SIG-M5 treated with dmso at 0.1 percent for 504 hours (cell line): Measurements from ENCODE around the gene SLC25A42.
"Not testable (repeated sequence)": the region's sequence is repeated elsewhere in the genome, so short reads cannot be mapped to it uniquely, and the experiment has no call there.

ENCODE experiments used
- DNase-seq: peaks from one replicate; lab custom pipeline; 2025; ENCODE audit not compliant: unreplicated experiment; lab: John Stamatoyannopoulos, UW

The SLC25A42 gene

GRCh38 chr19:19063183-19064097 lies at the start of gene SLC25A42:
SLC25A42 (plus strand) TSS chr19:19063994; CDS start chr19:19096125, 32,131 bp downstream.
- DNase-seq: peak; percentile 99

- peak; percentile 20 for DNase-seq
These were observed 42.7 kb upstream of the SLC25A42 start for GRCh38 chr19:19021115-19021514.

GRCh38 chr19:19022380-19022961 lies 41.3 kb upstream of the SLC25A42 start:
- DNase-seq: no peak

GRCh38 chr19:19023376-19023775 lies 40.4 kb upstream of the SLC25A42 start:
- DNase-seq: not testable (repeated sequence)

GRCh38 chr19:19025861-19026260 lies 37.9 kb upstream of the SLC25A42 start:
- no peak for DNase-seq

GRCh38 chr19:19026299-19026971 lies 37.4 kb upstream of the SLC25A42 start:
- DNase-seq: peak; percentile 44

- DNase-seq: no peak
These were observed 36.6 kb upstream of the SLC25A42 start for GRCh38 chr19:19027228-19027627.

GRCh38 chr19:19028526-19028925 lies 35.3 kb upstream of the SLC25A42 start:
- no peak for DNase-seq

GRCh38 chr19:19031891-19032290 lies 31.9 kb upstream of the SLC25A42 start:
- no peak for DNase-seq

- peak; percentile 91 for DNase-seq
These were observed 31.2 kb upstream of the SLC25A42 start for GRCh38 chr19:19032420-19033175.

- DNase-seq: no peak
These were observed 30.7 kb upstream of the SLC25A42 start for GRCh38 chr19:19033176-19033425.

GRCh38 chr19:19033426-19034203 lies 30.2 kb upstream of the SLC25A42 start, which contains the start of the genes ARMC6 and SUGP2:
ARMC6 (plus strand) TSS chr19:19033603; CDS start chr19:19034210, 607 bp downstream.
SUGP2 (minus strand) TSS chr19:19033517; CDS start chr19:19031071, 2,446 bp downstream.
- DNase-seq: peak; percentile 89

GRCh38 chr19:19034204-19034624 lies 29.6 kb upstream of the SLC25A42 start:
- peak; percentile 96 for DNase-seq

GRCh38 chr19:19039901-19040300 lies 23.9 kb upstream of the SLC25A42 start:
- DNase-seq: no peak

- DNase-seq: no peak
These were observed 23.4 kb upstream of the SLC25A42 start for GRCh38 chr19:19040417-19040816.

- DNase-seq: no peak
These were observed 21.0 kb upstream of the SLC25A42 start for GRCh38 chr19:19042732-19043280.

- no peak for DNase-seq
These were observed 20.3 kb upstream of the SLC25A42 start for GRCh38 chr19:19043481-19043880.

- no peak for DNase-seq
These were observed 19.9 kb upstream of the SLC25A42 start for GRCh38 chr19:19043881-19044280.

GRCh38 chr19:19049406-19049805 lies 14.4 kb upstream of the SLC25A42 start:
- DNase-seq: peak; percentile 37

- no peak for DNase-seq
These were observed 13.7 kb upstream of the SLC25A42 start for GRCh38 chr19:19050104-19050503.
